K562 (cell line): ENCODE results near the gene MYADML2. TPM values are rescaled to one million over a fixed set of nuclear protein-coding genes. Genes with fewer than 3 reads are reported as not detected.

Experiments used
- ATAC-seq: fragments of 200-7000 bp; cut with Tn5 transposase; 3 replicates; pipeline ENCODE4 v1.9.1; 2020; ENCODE audit warnings: moderate library complexity
- BruUV-seq: library from RNA; stranded (reverse); fragments of 400-500 nt; replicated peaks from 2 replicates; lab custom pipeline; 2021; lab: Mats Ljungman, UMichigan
- CTCF ChIA-PET: fragments of 300-600 bp; formaldehyde crosslinking; extraction: SDS; loops from one replicate; lab custom pipeline; 2021; ENCODE audit warnings: low intra/inter-chr PET ratio; lab: Yijun Ruan, JAX
- POLR2A ChIA-PET: fragments of 300-600, 350-650 bp; sonication (Branson Sonifier 250); formaldehyde crosslinking; extraction: SDS; loops from one replicate; lab custom pipeline; 2021; ENCODE audit warnings: antibody characterized with exemption, inconsistent platforms; lab: Yijun Ruan, JAX
- DNase-seq, 4 experiments: peaks; one replicate each; pipeline versions ENCODE4 v3.0.0 to v3.0.0-alpha.2; 2011 to 2018; ENCODE audit warnings: low spot score in 3 of 4, mixed read lengths in 3 of 4; ENCODE audit errors: extremely low read depth in 1 of 4
- FAIRE-seq: peaks from 2 replicates; lab custom pipeline; 2011; peaks lifted over from hg19 to GRCh38; lab: Jason Lieb, UNC
- H2AFZ ChIP-seq: 2 replicates; pipeline ENCODE4 v1.6.0; 2011; ENCODE audit warnings: low read depth, low read length, control low read depth, inconsistent platforms
- H3K27ac ChIP-seq: fragments of 200-600 bp; 3 replicates; pipeline ENCODE4 v1.8.0; 2011; ENCODE audit warnings: low read depth, mild to moderate bottlenecking, control low read depth, inconsistent platforms, low read length, moderate library complexity, mixed read lengths; ENCODE audit errors: extremely low read depth
- H3K27me3 ChIP-seq, 2 experiments: fragments of 300-600 bp in 1 of 2; 2 replicates in 1 of 2; 3 replicates in 1 of 2; pipeline versions ENCODE4 v1.6.0 to v1.8.0; 2011; ENCODE audit warnings: inconsistent platforms in 2 of 2, low read length in 2 of 2, mild to moderate bottlenecking in 1 of 2, mixed read lengths in 1 of 2, moderate library complexity in 1 of 2; ENCODE audit not compliant: control insufficient read depth in 2 of 2, insufficient read depth in 2 of 2
- H3K36me3 ChIP-seq: fragments of 300-600 bp; 3 replicates; pipeline ENCODE4 v1.8.0; 2011; ENCODE audit warnings: mild to moderate bottlenecking, low read length, inconsistent platforms; ENCODE audit not compliant: control insufficient read depth, insufficient read depth
- H3K4me1 ChIP-seq, 2 experiments: fragments of 200-600 bp in 1 of 2; replicated peaks in 1 of 2; 2 replicates in 1 of 2; 3 replicates in 1 of 2; pipeline versions ENCODE4 v1.5.1 to v1.8.0; 2011; ENCODE audit warnings: inconsistent platforms in 2 of 2, low read length in 2 of 2, mild to moderate bottlenecking in 1 of 2, mixed read lengths in 1 of 2, moderate library complexity in 1 of 2; ENCODE audit not compliant: control insufficient read depth in 2 of 2, insufficient read depth in 2 of 2
- H3K4me2 ChIP-seq: 2 replicates; pipeline ENCODE4 v1.6.1; 2011; ENCODE audit warnings: low read length, control low read depth, inconsistent platforms, mixed read lengths; ENCODE audit not compliant: insufficient read depth
- H3K4me3 ChIP-seq: fragments of 200-600 bp; sonication (generic), shearing (Covaris generic); 2 replicates; pipeline ENCODE4 v1.5.1; 2016; ENCODE audit warnings: control low read depth, inconsistent platforms
- H3K79me2 ChIP-seq: fragments of 200-600 bp; 3 replicates; pipeline ENCODE4 v1.8.0; 2011; ENCODE audit warnings: low read length, inconsistent platforms; ENCODE audit not compliant: control insufficient read depth, insufficient read depth
- H3K9ac ChIP-seq, 2 experiments: 2 replicates each; pipeline versions ENCODE4 v1.6.0 to v1.6.1; 2011; ENCODE audit warnings: low read depth in 2 of 2, low read length in 2 of 2, control low read depth in 1 of 2, inconsistent platforms in 1 of 2, mild to moderate bottlenecking in 1 of 2, mixed read lengths in 1 of 2; ENCODE audit not compliant: insufficient read depth in 1 of 2
- H3K9me1 ChIP-seq: one replicate; pipeline ENCODE4 v1.6.0; 2011; ENCODE audit warnings: inconsistent platforms, mild to moderate bottlenecking, low read length, moderate library complexity; ENCODE audit not compliant: control insufficient read depth, insufficient read depth
- H3K9me3 ChIP-seq: replicated peaks from 2 replicates; pipeline ENCODE4 v1.5.1; 2011; ENCODE audit warnings: low read depth, low read length, inconsistent platforms; ENCODE audit not compliant: control insufficient read depth, insufficient read depth
- H4K20me1 ChIP-seq: replicated peaks from 2 replicates; pipeline ENCODE4 v1.6.1; 2011; ENCODE audit warnings: low read length, inconsistent platforms, mixed read lengths; ENCODE audit not compliant: control insufficient read depth, insufficient read depth
- ARID1B ChIP-seq: fragments of 450-650 bp; IDR thresholded peaks from 2 replicates; pipeline ENCODE4 v1.6.1; 2016; ENCODE audit warnings: antibody characterized with exemption, mild to moderate bottlenecking, inconsistent platforms
- ARID3A ChIP-seq: IDR thresholded peaks from 2 replicates; pipeline ENCODE4 v1.6.1; 2012; ENCODE audit warnings: low read depth, low read length, improper control_type of control experiment, borderline replicate concordance
- EGR1 ChIP-seq: fragments of 450-650 bp; conservative IDR thresholded peaks from 2 replicates; pipeline ENCODE4 v1.6.1; 2017; ENCODE audit warnings: mild to moderate bottlenecking
- FOXM1 ChIP-seq, 2 experiments: fragments of 450-650 bp in 1 of 2; sonication (generic) in 1 of 2; formaldehyde crosslinking in 1 of 2; IDR thresholded peaks; 2 replicates each; pipeline versions ENCODE4 v1.6.1 to v1.9.0; 2017 to 2022; ENCODE audit warnings: low read depth in 2 of 2, mild to moderate bottlenecking in 2 of 2, missing genetic modification reagents in 1 of 2, moderate library complexity in 1 of 2
- MNT ChIP-seq, 2 experiments: fragments of 450-650 bp; conservative IDR thresholded peaks; 2 replicates each; pipeline ENCODE4 v1.6.1; 2017; ENCODE audit warnings: mild to moderate bottlenecking in 2 of 2, moderate library complexity in 2 of 2
- POLR2A ChIP-seq: fragments of 450-650 bp; conservative IDR thresholded peaks from 2 replicates; pipeline ENCODE4 v1.6.1; 2016
- RBFOX2 ChIP-seq: fragments of 200-400 bp; formaldehyde crosslinking; IDR thresholded peaks from 2 replicates; pipeline ENCODE4 v1.6.1; 2017; ENCODE audit warnings: low read depth, mild to moderate bottlenecking, low read length, moderate library complexity
- SIN3A ChIP-seq, 2 experiments: fragments of 150-350 bp in 1 of 2; IDR thresholded peaks; 2 replicates each; pipeline ENCODE4 v1.6.1; 2011 to 2016; ENCODE audit warnings: borderline replicate concordance in 2 of 2, low read depth in 2 of 2, low read length in 2 of 2, mild to moderate bottlenecking in 2 of 2, moderate library complexity in 2 of 2; ENCODE audit not compliant: control insufficient read depth in 1 of 2
- SMAD2 ChIP-seq: fragments of 150-350 bp; IDR thresholded peaks from 2 replicates; pipeline ENCODE4 v1.6.1; 2014; ENCODE audit warnings: low read depth, mild to moderate bottlenecking, low read length
- SMARCE1 ChIP-seq: fragments of 450-650 bp; IDR thresholded peaks from 2 replicates; pipeline ENCODE4 v1.7.1; 2016; ENCODE audit warnings: mild to moderate bottlenecking
- SRSF9 ChIP-seq: fragments of 200-400 bp; formaldehyde crosslinking; IDR thresholded peaks from 2 replicates; pipeline ENCODE4 v1.6.1; 2017; ENCODE audit warnings: low read depth, low read length, borderline replicate concordance
- STAG1 ChIP-seq: sonication (generic); formaldehyde crosslinking; IDR thresholded peaks from 2 replicates; pipeline ENCODE4 v1.5.0; 2020; ENCODE audit warnings: missing genetic modification reagents, borderline replicate concordance
- WGBS: fragments of 100-300 bp; shearing (Covaris generic); methylation state at CpG from one replicate; pipeline ENCODE4 v1.1.6; 2016; ENCODE audit warnings: low coverage, mixed read lengths; ENCODE audit not compliant: insufficient coverage; ENCODE audit errors: missing lambda C conversion rate; 5-methylcytosine and 5-hydroxymethylcytosine counted together
- in situ Hi-C: fragments of 300-500 bp; cut with MboI; formaldehyde crosslinking; loops from 4 replicates; pipeline ENCODE4 v1.15.0; 2018; ENCODE audit warnings: inconsistent platforms, mixed read lengths
- intact Hi-C: fragments of 100-400 bp; cut with micrococcal nuclease; formaldehyde crosslinking; loops from 2 replicates; pipeline ENCODE4 v1.14.2; 2022
- polyA plus RNA-seq, 8 experiments: library from polyadenylated mRNA; depleted of rRNA in 4 of 8; stranded (reverse) in 5 of 8; unstranded in 3 of 8; fragments of >200 nt; fragmentation: Nextera tagmentation in 2 of 8; fragmentation: Illumina TruSeq in 1 of 8; extraction: Ambion mirVana in 2 of 8; extraction: Trizol in 1 of 8; gene quantifications; 2 replicates each; pipeline versions ENCODE4 v1.2.1 to v1.2.3, GENCODE V29; 2011 to 2014; ENCODE audit warnings: inconsistent platforms in 1 of 8, missing spikeins in 1 of 8
- total RNA-seq, 7 experiments: library from RNA; depleted of rRNA in 6 of 7; stranded (reverse); fragments of >200 nt in 6 of 7; fragmentation: Illumina TruSeq in 2 of 7; extraction: Trizol in 2 of 7; gene quantifications; 2 replicates each; pipeline versions ENCODE4 v1.2.1 to v1.2.3, GENCODE V29; 2011 to 2021; ENCODE audit warnings: low replicate concordance in 1 of 7
- TF ChIP-seq, protein P1 (sequence below): sonication (generic); formaldehyde crosslinking; IDR thresholded peaks from 2 replicates; pipeline ENCODE4 v1.8.0; 2022; ENCODE audit warnings: mild to moderate bottlenecking, missing genetic modification reagents

MYADML2 gene
- total and polyA plus RNA-seq, 9 of the 15 experiments (the other 6 are each of a cell fraction or from before 2014, with no cell fraction given), result not detected

DNA sequence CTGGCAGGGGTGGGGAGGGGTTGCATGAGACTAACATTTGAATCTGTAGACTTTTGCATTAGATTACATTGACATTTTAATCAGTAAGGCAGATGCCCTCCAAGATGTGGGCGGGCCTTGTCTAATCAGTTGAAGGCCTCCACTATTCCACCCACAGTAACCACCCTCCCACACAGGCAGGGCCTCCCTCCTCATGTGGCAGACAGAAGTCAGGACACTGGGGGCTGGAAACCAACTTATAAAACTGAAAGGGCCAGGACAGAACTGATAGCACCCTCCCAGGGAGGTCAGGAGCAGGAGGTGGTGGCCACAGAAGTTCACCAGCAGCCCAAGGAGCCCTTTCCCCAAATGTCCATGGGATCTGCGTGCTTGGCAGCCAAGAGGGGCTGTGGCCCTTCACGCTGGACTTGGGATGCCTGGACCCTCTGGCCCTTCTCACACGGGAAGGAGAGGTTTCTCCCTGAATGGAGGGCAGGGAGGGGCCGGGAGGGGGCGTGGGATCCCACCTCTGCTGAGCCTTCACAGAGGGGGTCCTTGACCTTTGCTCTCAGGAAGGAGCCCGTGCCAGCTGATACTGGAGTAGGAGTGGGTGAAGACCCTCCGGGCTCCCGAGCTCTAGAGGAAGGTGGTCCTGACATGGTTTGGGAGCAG, 14.6 kb downstream of the MYADML2 start:
- Histone ChIP-seq H3K4me2 (peak overlapping the region; percentile 10; the same call in 1 of the 2 replicates), H4K20me1 (peaks cover 7% of the 10 kb centered on the region), H3K36me3 (peaks cover 36% of the 10 kb centered on the region; the same call in 2 of the 3 replicates), H3K4me3 (no peak overlapping the region), H3K27ac (peak overlapping the region; percentile 23), H2AFZ (no peak overlapping the region), H3K4me1 (peaks cover 39 to 99% of the 10 kb centered on the region in 2 experiments), H3K9ac (peak overlapping the region in 1 of 2 experiments; percentile 89; a peak in 2 of 4 replicates), H3K27me3 (no peaks in the 10 kb centered on the region), H3K9me3 (no peaks in the 10 kb centered on the region), H3K9me1 (peaks cover 13% of the 10 kb centered on the region), H3K79me2 (peaks cover 42% of the 10 kb centered on the region)
- BruUV-seq, result TSS peak; percentile 27
- peak in 2 of 4 experiments; percentile 57 to 85 for DNase-seq
- peak; percentile 12 for ATAC-seq
- in situ Hi-C loops (no loop called here), intact Hi-C loops (no loop called here)
- WGBS, result 17% methylated on average over 7 of the region's 9 CpGs
- ChIA-PET CTCF (no interaction called here), POLR2A (interaction anchor here (0.6 to 2.3 kb wide), 6 partner anchors 12 to 205 kb away, joined by 3 to 7 read pairs (median 3); no protein-coding TSS in a partner anchor)
- FAIRE-seq, result peak; percentile 93
- TF ChIP-seq SMAD2 (no peak), STAG1 (no peak), FOXM1 (IDR thresholded peaks at IDR 0.05; ENCODE audit: low read depth) (peak; percentile 88), FOXM1 (CRISPR knock-in tag; IDR thresholded peaks at IDR 0.05; ENCODE audit: low read depth) (no peak), ARID1B (peak; percentile 57; the same call in 1 of the 2 replicates), POLR2A (peak; percentile 13; the same call in 1 of the 2 replicates), SMARCE1 (peak; percentile 23; the same call in 1 of the 2 replicates), RBFOX2 (peak; percentile 16; the same call in 1 of the 2 replicates), MNT (conservative IDR thresholded peaks at IDR 0.05) (peak; percentile 8 to 45; a peak in 1 of 4 replicates), SIN3A (IDR thresholded peaks at IDR 0.05; ENCODE audit: borderline replicate concordance in 2 of 2, control insufficient read depth in 1 of 2, low read depth in 2 of 2, low read length in 2 of 2) (0 out of 4 replicates have a peak, but pooled peaks of 1 of the 2 experiments have one; percentile 51), SRSF9 (no peak), ARID3A (peak; percentile 57; the same call in 1 of the 2 replicates), EGR1 (peak; percentile 88)
- TF ChIP-seq, protein P1, sequence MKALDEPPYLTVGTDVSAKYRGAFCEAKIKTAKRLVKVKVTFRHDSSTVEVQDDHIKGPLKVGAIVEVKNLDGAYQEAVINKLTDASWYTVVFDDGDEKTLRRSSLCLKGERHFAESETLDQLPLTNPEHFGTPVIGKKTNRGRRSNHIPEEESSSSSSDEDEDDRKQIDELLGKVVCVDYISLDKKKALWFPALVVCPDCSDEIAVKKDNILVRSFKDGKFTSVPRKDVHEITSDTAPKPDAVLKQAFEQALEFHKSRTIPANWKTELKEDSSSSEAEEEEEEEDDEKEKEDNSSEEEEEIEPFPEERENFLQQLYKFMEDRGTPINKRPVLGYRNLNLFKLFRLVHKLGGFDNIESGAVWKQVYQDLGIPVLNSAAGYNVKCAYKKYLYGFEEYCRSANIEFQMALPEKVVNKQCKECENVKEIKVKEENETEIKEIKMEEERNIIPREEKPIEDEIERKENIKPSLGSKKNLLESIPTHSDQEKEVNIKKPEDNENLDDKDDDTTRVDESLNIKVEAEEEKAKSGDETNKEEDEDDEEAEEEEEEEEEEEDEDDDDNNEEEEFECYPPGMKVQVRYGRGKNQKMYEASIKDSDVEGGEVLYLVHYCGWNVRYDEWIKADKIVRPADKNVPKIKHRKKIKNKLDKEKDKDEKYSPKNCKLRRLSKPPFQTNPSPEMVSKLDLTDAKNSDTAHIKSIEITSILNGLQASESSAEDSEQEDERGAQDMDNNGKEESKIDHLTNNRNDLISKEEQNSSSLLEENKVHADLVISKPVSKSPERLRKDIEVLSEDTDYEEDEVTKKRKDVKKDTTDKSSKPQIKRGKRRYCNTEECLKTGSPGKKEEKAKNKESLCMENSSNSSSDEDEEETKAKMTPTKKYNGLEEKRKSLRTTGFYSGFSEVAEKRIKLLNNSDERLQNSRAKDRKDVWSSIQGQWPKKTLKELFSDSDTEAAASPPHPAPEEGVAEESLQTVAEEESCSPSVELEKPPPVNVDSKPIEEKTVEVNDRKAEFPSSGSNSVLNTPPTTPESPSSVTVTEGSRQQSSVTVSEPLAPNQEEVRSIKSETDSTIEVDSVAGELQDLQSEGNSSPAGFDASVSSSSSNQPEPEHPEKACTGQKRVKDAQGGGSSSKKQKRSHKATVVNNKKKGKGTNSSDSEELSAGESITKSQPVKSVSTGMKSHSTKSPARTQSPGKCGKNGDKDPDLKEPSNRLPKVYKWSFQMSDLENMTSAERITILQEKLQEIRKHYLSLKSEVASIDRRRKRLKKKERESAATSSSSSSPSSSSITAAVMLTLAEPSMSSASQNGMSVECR (CRISPR knock-in tag), result peak; percentile 56; the same call in 1 of the 2 replicates
